ENCODE measurements around the gene ERCC6.

DNA sequence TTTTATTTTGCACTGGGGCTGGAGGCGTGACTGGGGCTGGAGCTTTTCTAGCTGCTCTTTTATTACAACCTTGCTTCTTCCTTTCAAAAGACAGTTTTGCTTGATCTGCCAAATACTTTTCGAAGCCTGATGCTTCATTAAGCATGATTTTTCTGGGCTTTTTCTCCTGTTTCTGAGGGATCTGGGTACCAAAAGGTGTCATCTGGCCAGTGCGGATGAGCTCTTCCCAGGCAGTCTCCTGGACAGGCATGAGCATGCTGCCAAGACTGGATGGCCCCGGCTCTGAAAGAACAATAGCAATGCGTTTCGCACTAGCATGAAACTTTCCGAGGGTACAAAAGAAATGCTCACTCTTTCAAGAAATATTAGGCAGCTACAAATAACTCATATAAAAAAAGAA is 14.4 kb downstream of the ERCC6 start:
- no peak for TF ChIP-seq POLR2A (IDR thresholded peaks at IDR 0.05)
- TF ChIP-seq, protein P1, sequence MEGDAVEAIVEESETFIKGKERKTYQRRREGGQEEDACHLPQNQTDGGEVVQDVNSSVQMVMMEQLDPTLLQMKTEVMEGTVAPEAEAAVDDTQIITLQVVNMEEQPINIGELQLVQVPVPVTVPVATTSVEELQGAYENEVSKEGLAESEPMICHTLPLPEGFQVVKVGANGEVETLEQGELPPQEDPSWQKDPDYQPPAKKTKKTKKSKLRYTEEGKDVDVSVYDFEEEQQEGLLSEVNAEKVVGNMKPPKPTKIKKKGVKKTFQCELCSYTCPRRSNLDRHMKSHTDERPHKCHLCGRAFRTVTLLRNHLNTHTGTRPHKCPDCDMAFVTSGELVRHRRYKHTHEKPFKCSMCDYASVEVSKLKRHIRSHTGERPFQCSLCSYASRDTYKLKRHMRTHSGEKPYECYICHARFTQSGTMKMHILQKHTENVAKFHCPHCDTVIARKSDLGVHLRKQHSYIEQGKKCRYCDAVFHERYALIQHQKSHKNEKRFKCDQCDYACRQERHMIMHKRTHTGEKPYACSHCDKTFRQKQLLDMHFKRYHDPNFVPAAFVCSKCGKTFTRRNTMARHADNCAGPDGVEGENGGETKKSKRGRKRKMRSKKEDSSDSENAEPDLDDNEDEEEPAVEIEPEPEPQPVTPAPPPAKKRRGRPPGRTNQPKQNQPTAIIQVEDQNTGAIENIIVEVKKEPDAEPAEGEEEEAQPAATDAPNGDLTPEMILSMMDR (IDR thresholded peaks at IDR 0.05) = no peak

Data from testis (tissue), 2 donors.